B cell (primary cell): Measurements from ENCODE around the gene RNF212. TPM values are rescaled to one million over a fixed set of nuclear protein-coding genes. Genes with fewer than 3 reads are reported as not detected.

Experiments used
- ATAC-seq: fragments of 200-7000 bp; cut with Tn5 transposase; one replicate; pipeline ENCODE4 v1.10.0; 2021; ENCODE audit warnings: low read depth, mild to moderate bottlenecking, moderate number of reproducible peaks, moderate library complexity
- CTCF ChIA-PET: fragments of 350-600 bp; sonication (Branson Sonifier 250); formaldehyde crosslinking; loops from one replicate; lab custom pipeline; 2021; ENCODE audit warnings: antibody characterized with exemption, inconsistent platforms; lab: Charles Lee
- POLR2A ChIA-PET: fragments of 350-600 bp; sonication (Branson Sonifier 250); formaldehyde crosslinking; loops from one replicate; lab custom pipeline; 2021; ENCODE audit warnings: antibody characterized with exemption; lab: Charles Lee
- DNase-seq: peaks from one replicate; pipeline ENCODE4 v3.0.0; 2013
- H2AFZ ChIP-seq: 2 replicates; pipeline ENCODE4 v1.6.1; 2012; ENCODE audit warnings: mild to moderate bottlenecking, low read depth, low read length; ENCODE audit not compliant: insufficient read depth, poor library complexity, severe bottlenecking
- H3K27ac ChIP-seq, 2 donors: 1 replicate in 1 of 2; 2 replicates in 1 of 2; pipeline ENCODE4 v1.5.1; 2012 to 2013; ENCODE audit warnings: low read length in 2 of 2, mild to moderate bottlenecking in 2 of 2, moderate library complexity in 1 of 2
- H3K27me3 ChIP-seq, 4 experiments: fragments of 200-600 bp in 1 of 4; sonication (generic) in 1 of 4; replicated peaks in 1 of 4; 1 replicate in 2 of 4; 2 replicates in 2 of 4; pipeline versions ENCODE4 v1.6.1 to v1.7.0; 2013 to 2016; ENCODE audit warnings: low read length in 3 of 4, mild to moderate bottlenecking in 2 of 4, mixed read lengths in 1 of 4, moderate library complexity in 1 of 4; ENCODE audit not compliant: insufficient read depth in 4 of 4, control insufficient read depth in 3 of 4; ENCODE audit errors: control extremely low read depth in 1 of 4
- H3K36me3 ChIP-seq, 2 experiments: replicated peaks in 1 of 2; 1 replicate in 1 of 2; 2 replicates in 1 of 2; pipeline versions ENCODE4 v1.6.1 to v1.7.1; 2013; ENCODE audit warnings: low read length in 1 of 2; ENCODE audit not compliant: insufficient read depth in 2 of 2, control insufficient read depth in 1 of 2; ENCODE audit errors: control extremely low read depth in 1 of 2, extremely low read depth in 1 of 2
- H3K4me1 ChIP-seq, 2 donors: fragments of 200-600 bp in 1 of 2; sonication (generic) in 1 of 2; 1 replicate in 1 of 2; 2 replicates in 1 of 2; pipeline versions ENCODE4 v1.5.1 to v1.6.1; 2013 to 2017; ENCODE audit warnings: low read length in 2 of 2; ENCODE audit not compliant: control insufficient read depth in 2 of 2, insufficient read depth in 2 of 2
- H3K4me2 ChIP-seq: replicated peaks from 2 replicates; pipeline ENCODE3; 2012; ENCODE audit warnings: mild to moderate bottlenecking, low read depth, low read length; ENCODE audit not compliant: poor library complexity, severe bottlenecking
- H3K4me3 ChIP-seq, 5 experiments: fragments of 200-600 bp in 1 of 5; sonication (generic) in 1 of 5; 1 replicate in 3 of 5; 2 replicates in 2 of 5; pipeline versions ENCODE4 v1.5.1 to v1.7.0; 2011 to 2016; ENCODE audit warnings: low read length in 4 of 5, mild to moderate bottlenecking in 4 of 5, low read depth in 2 of 5, control low read depth in 1 of 5, moderate library complexity in 1 of 5; ENCODE audit not compliant: insufficient read depth in 1 of 5; ENCODE audit errors: control extremely low read depth in 1 of 5, extremely low read depth in 1 of 5
- H3K79me2 ChIP-seq: fragments of 200-600 bp; sonication (generic); one replicate; pipeline ENCODE4 v1.6.0; 2016; ENCODE audit warnings: low read length; ENCODE audit not compliant: control insufficient read depth, insufficient read depth
- H3K9ac ChIP-seq: fragments of 200-600 bp; sonication (generic); 2 replicates; pipeline ENCODE4 v1.6.1; 2017; ENCODE audit warnings: mild to moderate bottlenecking, low read length, moderate library complexity
- H3K9me3 ChIP-seq, 3 donors: one replicate each; pipeline versions ENCODE4 v1.6.1 to v1.7.1; 2013; ENCODE audit warnings: low read length in 2 of 3; ENCODE audit not compliant: control insufficient read depth in 2 of 3, insufficient read depth in 1 of 3; ENCODE audit errors: control extremely low read depth in 1 of 3
- H4K20me1 ChIP-seq: 2 replicates; pipeline ENCODE4 v1.6.0; 2012; ENCODE audit warnings: mild to moderate bottlenecking, low read length; ENCODE audit not compliant: insufficient read depth, control insufficient read depth, poor library complexity, severe bottlenecking
- H3K27ac Mint-ChIP-seq: one replicate; pipeline ENCODE4 v1.8.0; 2021; ENCODE audit warnings: mixed read lengths
- H3K27me3 Mint-ChIP-seq: one replicate; pipeline ENCODE4 v1.8.0; 2021; ENCODE audit warnings: mixed read lengths
- H3K4me1 Mint-ChIP-seq: one replicate; pipeline ENCODE4 v1.8.0; 2021; ENCODE audit warnings: mixed read lengths
- H3K4me3 Mint-ChIP-seq: one replicate; pipeline ENCODE4 v1.8.0; 2021; ENCODE audit warnings: mixed read lengths
- H3K9me3 Mint-ChIP-seq: one replicate; pipeline ENCODE4 v1.8.0; 2022; ENCODE audit warnings: mixed read lengths; ENCODE audit not compliant: insufficient read depth
- EZH2 ChIP-seq: IDR thresholded peaks from 2 replicates; pipeline ENCODE4 v1.6.1; 2012; ENCODE audit warnings: borderline replicate concordance, low read depth, mild to moderate bottlenecking, moderate library complexity, low read length; ENCODE audit not compliant: insufficient read depth, poor library complexity, severe bottlenecking
- WGBS: methylation state at CpG from one replicate; pipeline ENCODE4 v1.1.5; 2013; ENCODE audit warnings: missing lambda C conversion rate; ENCODE audit not compliant: insufficient coverage; 5-methylcytosine and 5-hydroxymethylcytosine counted together
- intact Hi-C: fragments of 100-400 bp; cut with micrococcal nuclease; formaldehyde crosslinking; loops from one replicate; pipeline ENCODE4 v1.10.0; 2022
- polyA plus RNA-seq: library from polyadenylated mRNA; depleted of rRNA; stranded (reverse); fragments of >200 nt; gene quantifications from 2 replicates; pipeline ENCODE4 v1.2.3, GENCODE V29; 2012
- total RNA-seq, 2 donors: library from RNA; stranded (reverse); fragments of 120-200 nt in 1 of 2; gene quantifications; 1 replicate in 1 of 2; 2 replicates in 1 of 2; pipeline versions ENCODE4 v1.2.3 to v1.2.4, GENCODE V29; 2013 to 2022
- TF ChIP-seq, protein P1 (sequence below): fragments of 200-600 bp; IDR thresholded peaks from one replicate; pipeline ENCODE4 v1.8.0; 2022; ENCODE audit warnings: antibody characterized with exemption, mild to moderate bottlenecking

RNF212 gene
- total and polyA plus RNA-seq, 2 donors (not counting 1 experiment from before 2014, with no cell fraction given): 2.1 to 5.9 TPM

DNA sequence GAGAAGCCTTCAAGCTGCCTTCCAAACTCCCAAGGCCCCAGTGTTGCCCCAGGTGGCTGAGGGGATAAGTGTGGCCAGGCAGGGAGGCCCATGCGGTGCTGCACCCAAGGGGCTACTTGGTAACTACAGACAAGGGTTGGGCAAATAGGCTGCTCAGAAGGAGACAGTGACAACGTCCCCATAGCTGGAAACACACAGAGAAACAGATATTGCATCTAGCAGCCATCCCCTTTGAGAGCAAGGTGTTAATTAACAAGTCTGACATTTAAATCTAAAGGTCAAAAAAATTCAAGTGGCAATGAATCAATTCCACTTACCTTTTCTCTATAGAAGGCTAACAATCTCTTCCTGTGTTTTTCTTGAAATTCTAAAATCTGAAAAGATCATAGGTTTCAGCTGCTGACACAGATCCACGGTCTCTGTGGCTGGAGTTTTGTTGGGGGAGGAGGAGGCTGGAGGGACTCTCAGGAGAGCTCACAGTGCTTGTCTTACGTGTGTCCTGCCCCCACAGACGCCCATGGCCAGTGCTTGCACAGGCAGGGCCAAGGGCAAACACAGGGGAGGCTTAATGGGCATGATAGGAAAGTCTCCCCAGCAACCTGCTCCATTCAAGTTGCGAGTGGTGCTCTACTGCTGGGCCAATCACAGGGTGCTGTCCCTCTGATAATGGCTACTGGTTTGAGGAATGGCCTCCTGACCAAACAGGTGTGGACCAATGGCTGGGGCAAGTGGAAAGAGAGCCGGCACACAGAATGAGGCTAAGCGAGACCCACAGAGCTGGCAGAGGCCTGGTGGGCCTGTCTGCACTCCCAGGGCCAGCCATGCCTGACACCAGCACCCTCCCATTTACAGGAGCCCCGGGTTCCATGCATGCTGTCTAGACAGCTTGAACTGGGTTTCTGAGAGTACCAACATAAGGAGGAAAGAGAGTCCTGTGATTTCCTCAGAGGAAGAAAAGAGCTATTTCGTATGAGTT lies 22.6 kb downstream of the RNF212 start:
- Histone ChIP-seq H4K20me1 (no peaks in the 10 kb centered on the region), H3K4me2 (no peak overlapping the region), H3K36me3 (no peaks in the 10 kb centered on the region), H3K27me3 (no peaks in the 10 kb centered on the region), H2AFZ (no peak overlapping the region), H3K4me1 (no peaks in the 10 kb centered on the region), H3K9me3 (peaks cover 0 to 25% (median 13%) of the 10 kb centered on the region in 3 donors), H3K4me3 (no peak overlapping the region), H3K9ac (no peak overlapping the region), H3K27ac (no peak overlapping the region), H3K79me2 (no peaks in the 10 kb centered on the region)
- ChIA-PET POLR2A (no interaction called here), CTCF (interaction anchor here (1.1 kb wide), 1 partner anchor 17 kb away, joined by 3 read pairs; no protein-coding TSS in a partner anchor)
- Mint-ChIP-seq H3K27ac (no peak overlapping the region), H3K4me1 (no peaks in the 10 kb centered on the region), H3K27me3 (peaks cover 12% of the 10 kb centered on the region), H3K4me3 (no peak overlapping the region), H3K9me3 (peaks cover 13% of the 10 kb centered on the region)
- DNase-seq (no peak), ATAC-seq (no peak)
- TF ChIP-seq, protein P1, sequence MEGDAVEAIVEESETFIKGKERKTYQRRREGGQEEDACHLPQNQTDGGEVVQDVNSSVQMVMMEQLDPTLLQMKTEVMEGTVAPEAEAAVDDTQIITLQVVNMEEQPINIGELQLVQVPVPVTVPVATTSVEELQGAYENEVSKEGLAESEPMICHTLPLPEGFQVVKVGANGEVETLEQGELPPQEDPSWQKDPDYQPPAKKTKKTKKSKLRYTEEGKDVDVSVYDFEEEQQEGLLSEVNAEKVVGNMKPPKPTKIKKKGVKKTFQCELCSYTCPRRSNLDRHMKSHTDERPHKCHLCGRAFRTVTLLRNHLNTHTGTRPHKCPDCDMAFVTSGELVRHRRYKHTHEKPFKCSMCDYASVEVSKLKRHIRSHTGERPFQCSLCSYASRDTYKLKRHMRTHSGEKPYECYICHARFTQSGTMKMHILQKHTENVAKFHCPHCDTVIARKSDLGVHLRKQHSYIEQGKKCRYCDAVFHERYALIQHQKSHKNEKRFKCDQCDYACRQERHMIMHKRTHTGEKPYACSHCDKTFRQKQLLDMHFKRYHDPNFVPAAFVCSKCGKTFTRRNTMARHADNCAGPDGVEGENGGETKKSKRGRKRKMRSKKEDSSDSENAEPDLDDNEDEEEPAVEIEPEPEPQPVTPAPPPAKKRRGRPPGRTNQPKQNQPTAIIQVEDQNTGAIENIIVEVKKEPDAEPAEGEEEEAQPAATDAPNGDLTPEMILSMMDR: no peak
- TF ChIP-seq EZH2: no peak
- intact Hi-C loops: no loop called here
- WGBS: 89% methylated on average over 9 of the region's 10 CpGs

DNA sequence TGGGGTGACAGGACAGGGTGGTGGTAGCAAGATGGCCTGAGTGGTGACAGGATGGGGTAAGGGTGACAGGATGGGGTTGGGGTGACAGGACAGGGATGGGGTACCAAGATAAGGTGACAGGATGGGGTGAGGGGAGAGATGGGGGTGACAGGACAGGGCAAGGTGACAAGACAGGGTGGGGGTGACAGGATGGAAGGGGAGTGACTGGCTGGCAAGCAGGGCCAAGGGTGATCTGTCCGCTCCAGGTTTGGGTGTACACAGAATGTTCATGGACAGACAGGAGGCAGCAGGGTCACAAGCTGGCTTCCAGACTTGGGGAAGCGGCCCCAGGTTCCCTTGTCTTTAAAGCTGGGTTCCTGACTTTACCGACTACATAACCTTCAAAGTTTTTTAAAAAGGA lies 23.3 kb downstream of the RNF212 start:
- TF ChIP-seq, protein P1: no peak
- no peak for TF ChIP-seq EZH2

More for the DNA sequence above, 23.3 kb downstream of the RNF212 start:
- no peak overlapping the region for H3K27ac ChIP-seq
- Mint-ChIP-seq H3K9me3 (peaks cover 13% of the 10 kb centered on the region), H3K4me1 (no peaks in the 10 kb centered on the region), H3K4me3 (no peak overlapping the region), H3K27ac (no peak overlapping the region), H3K27me3 (peaks cover 17% of the 10 kb centered on the region)
- no peaks in the 10 kb centered on the region for H3K36me3 ChIP-seq
- no peaks in the 10 kb centered on the region for H3K79me2 ChIP-seq
- WGBS: 71% methylated on average over 2 of the region's 3 CpGs
- no peak overlapping the region for H3K4me3 ChIP-seq
- ATAC-seq (no peak), DNase-seq (no peak)
- no peak overlapping the region for H3K4me2 ChIP-seq
- H4K20me1 ChIP-seq: no peaks in the 10 kb centered on the region
- ChIA-PET POLR2A (no interaction called here), CTCF (no interaction called here)
- no peak overlapping the region for H3K9ac ChIP-seq
- no peak overlapping the region for H2AFZ ChIP-seq
- intact Hi-C loops: no loop called here
- no peaks in the 10 kb centered on the region for H3K4me1 ChIP-seq
- peaks cover 0 to 25% (median 13%) of the 10 kb centered on the region in 3 donors for H3K9me3 ChIP-seq
- H3K27me3 ChIP-seq: no peaks in the 10 kb centered on the region
